Activated naive CD4-positive, alpha-beta T cell treated with anti-CD3 and anti-CD28 coated beads, Interleukin-2, amount 10 ng/mL, durations not matched to agents 7 days and 5 days (primary cell): Measurements from ENCODE around the gene PPP1R14C.

ENCODE experiments used
- CTCF ChIA-PET: fragments of 350-600 bp; sonication (Branson Sonifier 250); formaldehyde crosslinking; loops from one replicate; lab custom pipeline; 2021; ENCODE audit warnings: antibody characterized with exemption; lab: Charles Lee
- DNase-seq: peaks from one replicate; pipeline ENCODE4 v3.0.0-alpha.2; 2020
- H3K27ac Mint-ChIP-seq: one replicate; pipeline ENCODE4 v1.8.0; 2021; ENCODE audit warnings: mild to moderate bottlenecking, moderate library complexity, mixed read lengths
- H3K27me3 Mint-ChIP-seq: one replicate; pipeline ENCODE4 v1.8.0; 2021; ENCODE audit warnings: mild to moderate bottlenecking, mixed read lengths
- H3K36me3 Mint-ChIP-seq: one replicate; pipeline ENCODE4 v1.8.0; 2021; ENCODE audit warnings: mixed read lengths
- H3K4me1 Mint-ChIP-seq: one replicate; pipeline ENCODE4 v1.8.0; 2021; ENCODE audit warnings: mixed read lengths
- H3K4me3 Mint-ChIP-seq: one replicate; pipeline ENCODE4 v1.8.0; 2021; ENCODE audit warnings: mild to moderate bottlenecking, moderate library complexity, mixed read lengths
- H3K9me3 Mint-ChIP-seq: one replicate; pipeline ENCODE4 v1.8.0; 2021; ENCODE audit warnings: mixed read lengths

PPP1R14C gene

DNA sequence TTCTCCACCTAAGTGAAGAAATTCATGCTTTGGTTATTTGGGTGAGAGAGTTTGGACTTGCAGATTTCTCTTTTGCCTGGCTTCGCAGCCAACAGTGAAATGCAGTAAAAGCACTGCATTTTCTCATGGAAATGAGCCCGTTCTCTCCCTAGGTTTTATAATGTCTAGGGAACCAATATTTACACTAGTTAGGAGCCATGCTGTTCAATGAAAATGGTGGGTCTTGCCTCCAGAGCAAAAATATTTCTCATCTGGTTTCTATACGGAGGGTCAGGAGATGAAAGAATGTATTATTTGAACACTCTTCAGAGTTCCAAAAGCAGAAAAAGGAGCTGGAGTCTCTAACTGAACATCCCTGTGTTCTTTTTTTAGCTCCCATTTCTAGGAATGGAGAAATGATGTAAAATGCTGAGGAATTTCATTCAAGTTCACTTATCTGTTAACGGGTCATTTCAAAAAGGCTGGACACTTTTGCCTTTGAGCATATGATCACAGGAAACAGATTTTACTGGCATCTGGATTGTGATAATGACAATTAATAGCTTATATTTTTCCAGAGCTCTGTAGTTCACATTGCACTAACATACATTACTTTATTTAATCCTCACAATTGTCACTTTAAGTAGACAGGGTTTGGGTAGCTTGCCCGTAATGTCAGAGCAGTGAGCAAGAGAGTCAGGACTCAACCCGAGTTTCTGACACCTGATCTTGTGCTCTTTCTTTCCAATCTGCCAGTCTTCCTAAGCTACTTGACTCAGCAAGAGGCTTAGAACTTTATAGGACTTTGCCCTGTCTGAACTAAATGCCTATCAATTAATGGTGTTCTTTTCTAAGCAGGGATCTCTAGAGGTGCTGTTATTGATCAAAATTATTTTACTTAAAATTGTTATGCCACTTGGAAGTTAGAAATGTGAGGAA lies 78.0 kb downstream of the PPP1R14C start:
- no peaks in the 10 kb centered on the region for H3K9me3 Mint-ChIP-seq

GRCh38 chr6:150224820-150225219 lies 82.0 kb downstream of the PPP1R14C start:
- H3K27ac Mint-ChIP-seq = no peak overlapping the region
- no peaks in the 10 kb centered on the region for H3K9me3 Mint-ChIP-seq
- H3K36me3 Mint-ChIP-seq = no peaks in the 10 kb centered on the region
- H3K27me3 Mint-ChIP-seq = peaks cover 20% of the 10 kb centered on the region
- H3K4me3 Mint-ChIP-seq = no peak overlapping the region
- DNase-seq = no peak
- CTCF ChIA-PET = no interaction called here
- H3K4me1 Mint-ChIP-seq = no peaks in the 10 kb centered on the region

More for the DNA sequence above, 78.0 kb downstream of the PPP1R14C start:
- Mint-ChIP-seq H3K36me3 (no peaks in the 10 kb centered on the region), H3K4me3 (no peak overlapping the region), H3K4me1 (no peaks in the 10 kb centered on the region), H3K27ac (no peak overlapping the region), H3K27me3 (peaks cover 19% of the 10 kb centered on the region)
- DNase-seq = no peak
- CTCF ChIA-PET = no interaction called here

GRCh38 chr6:150227281-150227680 lies 84.4 kb downstream of the PPP1R14C start:
- DNase-seq = no peak
- peaks cover 22% of the 10 kb centered on the region for H3K27me3 Mint-ChIP-seq
- H3K4me3 Mint-ChIP-seq = no peak overlapping the region
- CTCF ChIA-PET = no interaction called here
- no peaks in the 10 kb centered on the region for H3K36me3 Mint-ChIP-seq
- no peak overlapping the region for H3K27ac Mint-ChIP-seq
- peaks cover under 1% of the 10 kb centered on the region for H3K9me3 Mint-ChIP-seq
- H3K4me1 Mint-ChIP-seq = no peaks in the 10 kb centered on the region

DNA sequence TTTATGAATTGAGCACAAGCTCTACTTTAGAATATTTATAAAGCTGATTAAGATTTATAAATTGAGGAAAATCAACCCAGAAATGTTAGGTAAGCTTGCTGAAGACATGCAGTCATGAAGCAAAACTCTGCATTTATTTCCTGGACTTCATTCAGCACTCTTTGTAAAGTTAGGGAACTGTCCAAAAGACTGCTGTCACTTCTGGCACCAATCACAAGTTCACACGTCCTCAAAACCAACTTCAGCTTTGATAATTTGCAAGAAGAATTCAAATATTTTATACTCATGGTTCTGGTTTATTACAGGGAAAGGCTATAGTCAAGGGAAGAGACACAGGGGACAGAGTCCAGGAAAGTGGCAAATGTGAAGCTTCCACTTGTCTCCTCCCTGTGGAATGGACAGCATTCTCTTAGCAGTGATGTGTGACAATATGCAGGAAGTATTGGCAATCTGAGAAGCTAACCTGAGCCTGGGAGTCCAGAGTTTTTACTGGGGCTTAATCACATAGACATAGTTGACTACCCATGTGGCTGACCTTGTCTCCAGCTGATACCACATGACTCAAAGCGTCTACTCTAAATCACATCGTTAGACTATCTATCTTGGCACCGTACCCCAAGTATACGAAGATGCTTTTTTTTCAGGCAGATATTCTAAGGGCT lies 85.4 kb downstream of the PPP1R14C start:
- CTCF ChIA-PET = no interaction called here
- Mint-ChIP-seq H3K36me3 (peaks cover 5% of the 10 kb centered on the region), H3K4me3 (no peak overlapping the region), H3K27ac (no peak overlapping the region), H3K27me3 (peaks cover 18% of the 10 kb centered on the region), H3K9me3 (peaks cover 9% of the 10 kb centered on the region), H3K4me1 (peaks cover 2% of the 10 kb centered on the region)
- DNase-seq = no peak

DNA sequence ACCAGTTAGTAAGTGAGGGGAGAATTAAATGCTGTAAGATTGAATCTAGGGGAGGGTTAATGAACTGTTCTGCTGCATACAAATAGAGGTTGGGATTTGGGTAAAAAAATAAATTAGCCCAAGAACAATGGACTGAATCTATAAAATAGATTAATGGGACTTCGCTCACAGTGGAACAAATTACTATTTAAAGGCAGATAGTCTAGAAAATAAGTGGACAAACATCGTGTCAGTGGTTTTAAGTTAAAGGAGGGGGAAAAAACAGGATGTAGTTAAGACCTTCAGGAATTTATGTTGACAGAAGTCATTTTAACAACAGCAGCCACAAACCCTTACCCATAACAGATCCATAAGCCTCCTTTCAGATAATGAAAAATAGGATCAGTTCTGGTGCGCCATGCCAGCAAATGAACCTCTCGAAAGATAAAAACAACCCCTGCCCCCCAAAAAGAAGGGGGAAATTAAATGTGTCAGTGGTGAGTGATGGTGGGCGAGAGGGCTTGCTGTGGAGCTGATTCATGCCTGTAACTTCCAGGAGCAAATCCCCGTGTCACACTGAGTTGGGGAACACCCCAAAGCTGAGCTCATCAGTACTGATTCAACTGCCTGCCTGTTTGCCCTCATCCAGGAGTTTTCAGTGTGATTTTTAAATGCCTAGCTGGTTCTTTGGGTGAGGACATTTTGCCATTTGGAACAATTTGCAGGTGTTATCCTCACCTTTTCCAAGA lies 86.8 kb downstream of the PPP1R14C start:
- CTCF ChIA-PET = no interaction called here
- H3K9me3 Mint-ChIP-seq = peaks cover 9% of the 10 kb centered on the region
- H3K27ac Mint-ChIP-seq = no peak overlapping the region
- H3K27me3 Mint-ChIP-seq = peaks cover 8% of the 10 kb centered on the region
- no peak for DNase-seq
- H3K36me3 Mint-ChIP-seq = peaks cover 5% of the 10 kb centered on the region
- no peak overlapping the region for H3K4me3 Mint-ChIP-seq
- H3K4me1 Mint-ChIP-seq = peaks cover 2% of the 10 kb centered on the region

DNA sequence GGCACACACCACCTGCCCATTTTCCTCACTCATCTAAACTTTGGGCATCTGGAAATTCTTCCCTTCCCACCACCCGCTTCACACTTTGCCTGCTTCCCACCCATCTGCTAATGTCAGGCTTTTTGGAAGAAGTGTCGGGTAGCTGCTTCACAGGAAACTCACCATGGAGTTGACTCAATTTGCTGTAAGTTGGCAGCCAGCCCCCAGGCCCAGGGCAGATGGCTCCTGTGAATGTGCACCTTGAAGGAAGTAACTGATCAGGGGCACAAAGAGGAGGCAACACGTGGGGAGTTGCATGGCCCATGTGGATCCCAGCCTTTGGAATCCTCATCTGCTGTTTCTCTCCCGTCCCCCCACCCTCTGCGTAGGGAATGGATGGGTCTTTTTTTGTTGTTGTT lies 87.3 kb downstream of the PPP1R14C start:
- Mint-ChIP-seq H3K9me3 (peaks cover 9% of the 10 kb centered on the region), H3K27me3 (peaks cover 8% of the 10 kb centered on the region), H3K4me3 (no peak overlapping the region), H3K4me1 (peaks cover 7% of the 10 kb centered on the region), H3K27ac (no peak overlapping the region), H3K36me3 (peaks cover 5% of the 10 kb centered on the region)
- no peak for DNase-seq
- CTCF ChIA-PET = no interaction called here

DNA sequence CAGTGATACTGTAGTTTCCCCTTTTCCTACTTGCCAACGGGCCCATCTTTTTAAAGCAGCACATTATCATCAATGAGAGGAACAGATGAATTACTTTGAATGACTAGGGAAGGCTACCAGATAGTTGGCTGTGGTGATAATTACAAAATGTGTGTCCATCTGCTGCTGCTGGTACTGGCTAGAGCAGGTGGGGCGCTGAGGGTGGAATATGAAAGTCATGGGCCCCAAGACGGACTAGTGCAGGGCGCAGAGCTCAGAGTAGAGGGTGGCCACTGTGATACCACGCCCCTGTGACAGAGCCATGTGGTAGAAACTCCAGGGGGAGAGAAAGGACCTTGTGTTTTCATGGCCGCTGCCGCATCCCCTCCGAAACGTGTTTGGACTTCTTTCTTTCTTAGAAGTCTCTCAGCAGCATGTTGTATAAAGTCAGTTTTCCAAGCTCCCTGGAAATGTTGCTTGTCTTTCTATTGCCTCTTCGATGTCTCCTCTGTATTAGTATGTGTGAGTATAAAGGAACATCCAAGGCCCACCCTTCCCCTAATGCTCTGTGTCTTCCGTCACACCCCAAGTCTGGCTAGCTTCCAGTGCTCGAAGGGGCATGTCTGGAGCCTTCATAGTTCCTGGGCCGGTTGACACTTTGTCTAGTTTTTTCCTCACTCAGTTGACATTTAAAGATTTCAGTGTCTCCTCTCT lies 88.1 kb downstream of the PPP1R14C start:
- CTCF ChIA-PET = no interaction called here
- peaks cover 15% of the 10 kb centered on the region for H3K4me1 Mint-ChIP-seq
- peaks cover 13% of the 10 kb centered on the region for H3K27me3 Mint-ChIP-seq
- H3K4me3 Mint-ChIP-seq = no peak overlapping the region
- H3K9me3 Mint-ChIP-seq = peaks cover 10% of the 10 kb centered on the region
- H3K27ac Mint-ChIP-seq = no peak overlapping the region
- DNase-seq = no peak
- H3K36me3 Mint-ChIP-seq = peaks cover 5% of the 10 kb centered on the region

DNA sequence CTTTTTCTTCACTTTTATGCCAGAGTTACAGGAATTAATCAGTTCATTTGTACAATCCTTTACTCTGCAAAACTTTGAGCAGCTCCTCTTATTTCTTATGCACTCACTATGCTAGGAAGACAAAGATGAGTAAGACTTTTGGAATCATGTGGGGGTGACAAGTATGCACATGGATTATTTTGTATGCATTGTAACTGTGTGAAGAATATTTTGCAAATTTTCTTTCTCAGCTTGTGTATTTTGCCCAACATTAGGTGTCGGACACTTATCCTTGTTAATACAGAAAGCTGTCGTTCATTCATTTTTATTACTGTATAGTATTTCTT lies 88.6 kb downstream of the PPP1R14C start:
- Mint-ChIP-seq H3K9me3 (peaks cover 15% of the 10 kb centered on the region), H3K4me3 (no peak overlapping the region), H3K27ac (no peak overlapping the region), H3K36me3 (peaks cover 7% of the 10 kb centered on the region), H3K4me1 (peaks cover 17% of the 10 kb centered on the region), H3K27me3 (peaks cover 16% of the 10 kb centered on the region)
- DNase-seq = no peak
- CTCF ChIA-PET = no interaction called here

- peaks cover 17% of the 10 kb centered on the region for H3K4me1 Mint-ChIP-seq
- H3K4me3 Mint-ChIP-seq = no peak overlapping the region
- peaks cover 7% of the 10 kb centered on the region for H3K36me3 Mint-ChIP-seq
- H3K9me3 Mint-ChIP-seq = peaks cover 15% of the 10 kb centered on the region
- CTCF ChIA-PET = no interaction called here
- DNase-seq = no peak
- H3K27me3 Mint-ChIP-seq = peaks cover 25% of the 10 kb centered on the region
- H3K27ac Mint-ChIP-seq = no peak overlapping the region
These were observed 91.0 kb downstream of the PPP1R14C start for GRCh38 chr6:150233843-150234269.

GRCh38 chr6:150235218-150235617 lies 92.4 kb downstream of the PPP1R14C start:
- peaks cover 7% of the 10 kb centered on the region for H3K36me3 Mint-ChIP-seq
- peaks cover 17% of the 10 kb centered on the region for H3K4me1 Mint-ChIP-seq
- no peak overlapping the region for H3K4me3 Mint-ChIP-seq
- H3K9me3 Mint-ChIP-seq = peaks cover 15% of the 10 kb centered on the region
- H3K27ac Mint-ChIP-seq = no peak overlapping the region
- no peak for DNase-seq
- CTCF ChIA-PET = interaction anchor here (1.9 kb wide), 1 partner anchor 154 kb away, joined by 4 read pairs; no protein-coding TSS in a partner anchor
- H3K27me3 Mint-ChIP-seq = peaks cover 20% of the 10 kb centered on the region

GRCh38 chr6:150236114-150236513 lies 93.3 kb downstream of the PPP1R14C start:
- Mint-ChIP-seq H3K9me3 (peaks cover 15% of the 10 kb centered on the region), H3K27ac (no peak overlapping the region)
- CTCF ChIA-PET = interaction anchor here (1.9 kb wide), 1 partner anchor 155 kb away, joined by 4 read pairs; no protein-coding TSS in a partner anchor

DNA sequence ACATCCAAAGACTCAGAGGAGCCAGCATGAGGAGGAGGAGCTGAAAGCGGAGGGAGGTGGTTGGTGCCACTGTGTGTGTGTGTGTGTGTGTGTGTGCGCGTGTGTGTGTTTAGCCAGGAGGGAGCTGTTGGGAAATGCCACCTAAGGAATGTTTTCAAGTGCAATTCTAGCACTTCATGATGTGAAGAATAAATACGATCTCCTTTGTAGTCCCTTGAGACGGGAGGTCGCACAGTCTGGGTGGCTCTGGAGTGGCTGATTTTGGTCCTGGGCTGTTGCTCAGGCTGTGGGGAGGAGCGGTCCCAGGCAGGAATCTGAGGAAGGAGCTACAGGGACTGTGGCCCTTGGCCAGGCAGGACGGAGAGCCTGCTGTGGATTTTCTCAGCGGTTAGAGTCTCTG lies 93.7 kb downstream of the PPP1R14C start:
- DNase-seq = no peak
- H3K4me1 Mint-ChIP-seq = peaks cover 17% of the 10 kb centered on the region
- peaks cover 17% of the 10 kb centered on the region for H3K27me3 Mint-ChIP-seq
- H3K36me3 Mint-ChIP-seq = peaks cover 7% of the 10 kb centered on the region
- CTCF ChIA-PET = interaction anchor here (0.6 to 1.9 kb wide), 2 partner anchors 156 to 159 kb away, joined by 3 to 4 read pairs; no protein-coding TSS in a partner anchor
- no peak overlapping the region for H3K4me3 Mint-ChIP-seq
- H3K27ac Mint-ChIP-seq = no peak overlapping the region
- H3K9me3 Mint-ChIP-seq = peaks cover 15% of the 10 kb centered on the region

More at GRCh38 chr6:150236114-150236513, 93.3 kb downstream of the PPP1R14C start:
- no peak for DNase-seq
- no peak overlapping the region for H3K4me3 Mint-ChIP-seq
- peaks cover 17% of the 10 kb centered on the region for H3K27me3 Mint-ChIP-seq
- H3K36me3 Mint-ChIP-seq = peaks cover 7% of the 10 kb centered on the region
- H3K4me1 Mint-ChIP-seq = peaks cover 17% of the 10 kb centered on the region

DNA sequence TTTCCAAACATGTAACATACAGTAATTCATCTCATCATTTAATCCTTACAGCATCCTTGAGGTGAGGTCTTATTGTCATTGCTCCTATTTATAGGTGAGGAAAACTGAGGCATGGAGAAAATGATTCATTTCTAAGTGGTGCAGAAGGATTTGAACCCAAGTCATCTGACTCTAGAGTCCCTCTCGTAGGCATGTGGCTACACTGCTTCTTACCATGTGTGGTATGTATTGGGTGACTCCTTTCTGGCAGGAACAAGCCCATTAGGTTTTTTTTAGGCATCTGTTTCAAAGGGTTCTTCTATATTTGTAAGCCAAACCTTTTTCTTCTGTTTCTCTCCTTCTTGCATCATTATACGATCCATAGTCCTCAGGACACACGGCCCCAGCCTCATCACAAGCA lies 94.8 kb downstream of the PPP1R14C start:
- peaks cover 17% of the 10 kb centered on the region for H3K27me3 Mint-ChIP-seq
- H3K36me3 Mint-ChIP-seq = peaks cover 4% of the 10 kb centered on the region

More for the DNA sequence above, 94.8 kb downstream of the PPP1R14C start:
- Mint-ChIP-seq H3K27ac (no peak overlapping the region), H3K4me1 (peaks cover 14% of the 10 kb centered on the region), H3K9me3 (peaks cover 11% of the 10 kb centered on the region), H3K4me3 (no peak overlapping the region)
- DNase-seq = no peak
- CTCF ChIA-PET = no interaction called here
